ENCODE measurements around the gene CEBPZ.

DNA sequence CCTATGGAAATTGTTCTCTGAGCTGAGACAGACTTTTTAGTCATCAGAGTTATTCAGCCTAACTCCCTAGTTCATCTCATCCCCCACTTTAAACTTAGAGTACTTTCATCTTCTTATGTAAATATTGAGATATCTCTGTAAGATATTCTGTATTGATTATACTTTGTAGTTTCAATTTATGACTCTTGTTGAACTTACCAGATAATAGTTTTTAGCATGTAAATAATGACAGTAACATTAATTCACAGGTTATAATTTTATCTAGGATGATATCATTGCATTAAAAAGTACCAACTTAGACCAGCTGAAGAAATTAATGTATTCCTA, 59.8 kb downstream of the CEBPZ start:
- TF ChIP-seq, protein P1, sequence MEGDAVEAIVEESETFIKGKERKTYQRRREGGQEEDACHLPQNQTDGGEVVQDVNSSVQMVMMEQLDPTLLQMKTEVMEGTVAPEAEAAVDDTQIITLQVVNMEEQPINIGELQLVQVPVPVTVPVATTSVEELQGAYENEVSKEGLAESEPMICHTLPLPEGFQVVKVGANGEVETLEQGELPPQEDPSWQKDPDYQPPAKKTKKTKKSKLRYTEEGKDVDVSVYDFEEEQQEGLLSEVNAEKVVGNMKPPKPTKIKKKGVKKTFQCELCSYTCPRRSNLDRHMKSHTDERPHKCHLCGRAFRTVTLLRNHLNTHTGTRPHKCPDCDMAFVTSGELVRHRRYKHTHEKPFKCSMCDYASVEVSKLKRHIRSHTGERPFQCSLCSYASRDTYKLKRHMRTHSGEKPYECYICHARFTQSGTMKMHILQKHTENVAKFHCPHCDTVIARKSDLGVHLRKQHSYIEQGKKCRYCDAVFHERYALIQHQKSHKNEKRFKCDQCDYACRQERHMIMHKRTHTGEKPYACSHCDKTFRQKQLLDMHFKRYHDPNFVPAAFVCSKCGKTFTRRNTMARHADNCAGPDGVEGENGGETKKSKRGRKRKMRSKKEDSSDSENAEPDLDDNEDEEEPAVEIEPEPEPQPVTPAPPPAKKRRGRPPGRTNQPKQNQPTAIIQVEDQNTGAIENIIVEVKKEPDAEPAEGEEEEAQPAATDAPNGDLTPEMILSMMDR (conservative IDR thresholded peaks at IDR 0.05; ENCODE audit: low read length), result no peak
- no peak for TF ChIP-seq EZH2phosphoT487 (IDR thresholded peaks at IDR 0.05; ENCODE audit: borderline replicate concordance, low read depth, low read length)
